ENCODE data around the gene WDR64.

The WDR64 gene

DNA sequence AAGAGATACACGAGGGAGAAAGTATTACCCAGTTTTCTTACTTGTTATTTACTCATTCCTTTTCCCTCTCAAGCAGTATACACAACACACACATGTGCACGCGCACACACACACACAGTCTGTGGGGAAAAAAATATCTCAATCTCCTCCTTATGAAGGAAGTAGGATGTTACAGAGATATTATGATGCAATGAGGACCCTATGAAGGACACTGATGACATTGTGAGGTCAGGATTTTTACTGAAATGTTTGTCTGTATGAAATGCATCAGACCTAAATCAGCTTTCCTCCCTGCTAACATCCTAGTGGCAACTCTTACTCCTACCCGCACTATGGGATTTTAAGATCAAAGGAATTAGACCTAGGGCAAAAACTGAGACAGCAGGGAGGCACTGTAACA lies at the start of gene WDR64:
WDR64 (plus strand) TSS at position 270 of the 400 bp plus-strand sequence. CDS start 204 bp downstream, outside the sequence.
- DNase-seq: no peak

DNA sequence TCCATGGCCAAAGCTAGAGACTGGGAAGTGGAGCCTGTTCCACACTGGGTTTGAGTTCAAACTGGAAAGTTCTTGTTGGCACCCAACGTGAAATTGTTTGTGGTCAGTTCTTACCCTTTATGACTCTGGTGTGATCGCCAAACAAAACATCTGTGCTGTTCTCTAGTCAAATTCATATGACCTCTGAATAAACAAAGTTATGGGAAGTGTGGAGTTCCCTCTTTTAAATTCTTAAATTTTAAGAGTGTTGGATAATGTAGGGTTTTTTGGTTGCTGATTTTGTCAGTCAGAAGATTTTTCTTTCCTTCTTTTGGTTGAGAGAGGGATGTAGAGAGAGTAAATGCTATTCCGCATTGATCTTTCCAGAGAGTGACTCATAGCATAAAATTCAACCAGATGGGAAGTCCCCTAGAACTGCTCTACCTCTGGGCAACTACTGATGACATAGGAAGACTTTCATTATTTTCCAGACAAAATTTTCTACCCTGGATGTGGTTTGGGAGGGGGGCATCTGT lies 48.3 kb upstream of the WDR64 start:
- no peak for DNase-seq

DNA sequence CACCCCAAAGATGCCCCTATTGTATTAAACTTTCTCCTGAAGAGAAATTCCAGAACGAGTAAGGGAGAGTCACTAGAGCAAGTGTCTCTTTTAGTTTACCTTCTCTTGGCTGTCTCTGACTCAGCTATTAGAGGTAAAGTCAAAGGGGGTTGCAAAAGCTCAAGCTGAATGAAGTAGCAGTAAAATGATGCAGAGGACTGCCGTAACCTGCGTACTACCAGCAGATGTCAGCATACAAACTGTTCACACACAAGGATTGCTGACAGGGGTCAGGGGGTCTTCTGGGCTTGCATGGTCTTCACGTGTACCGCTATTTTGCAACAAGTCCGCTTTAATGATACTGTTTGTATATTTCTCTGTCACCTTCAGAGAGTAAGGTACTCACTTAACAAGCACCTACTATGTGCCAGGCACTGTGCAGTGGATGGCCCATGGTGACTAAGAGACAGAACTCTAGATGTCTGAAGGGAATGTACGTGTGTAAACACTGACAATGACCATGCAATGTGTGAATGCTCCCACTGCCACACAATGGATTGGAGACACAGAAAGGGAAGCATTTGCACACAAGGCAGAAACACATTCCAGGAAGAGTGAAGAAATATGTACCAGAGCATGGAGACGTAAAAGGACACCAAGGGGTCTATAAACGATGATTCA lies 46.8 kb upstream of the WDR64 start:
- peak; percentile 22 for DNase-seq

DNA sequence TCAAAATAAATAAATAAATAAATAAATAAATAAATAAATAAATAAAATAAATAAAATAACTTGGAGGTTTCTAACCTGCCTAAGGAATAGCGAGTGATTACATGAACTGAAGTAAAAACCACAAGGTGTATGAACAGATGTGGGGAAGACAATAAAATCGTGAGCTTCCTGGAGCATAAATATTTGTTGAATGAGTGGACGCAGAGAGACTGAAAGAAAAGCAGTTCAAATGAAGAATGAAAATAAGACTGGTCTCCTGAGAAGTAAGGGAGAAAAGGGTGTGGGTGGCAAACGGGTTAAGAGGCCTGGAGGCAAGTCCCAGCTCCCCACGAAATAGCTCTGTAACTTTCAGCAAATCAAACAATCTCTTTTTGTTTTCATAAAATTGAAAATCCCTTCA lies 45.5 kb upstream of the WDR64 start:
- DNase-seq: no peak

DNA sequence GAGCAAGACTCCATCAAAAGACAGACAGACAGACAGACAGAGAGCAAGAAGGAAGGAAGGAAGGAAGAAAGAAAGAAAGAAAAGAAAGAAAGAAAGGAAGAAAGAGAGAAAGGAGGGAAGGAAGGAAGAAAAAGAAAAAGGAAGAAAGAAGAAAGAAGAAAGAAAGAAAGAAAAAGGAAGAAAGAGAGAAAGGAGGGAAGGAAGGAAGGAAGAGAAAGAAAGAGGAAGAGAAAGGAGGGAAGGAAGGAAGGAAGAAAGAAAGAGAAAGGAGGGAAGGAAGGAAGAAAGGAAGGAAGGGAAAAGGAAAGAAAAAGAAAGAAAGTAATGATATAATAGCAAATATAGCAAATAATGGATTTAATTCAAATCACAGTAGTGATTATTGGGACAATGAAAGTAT lies 44.6 kb upstream of the WDR64 start:
- DNase-seq: no peak

DNA sequence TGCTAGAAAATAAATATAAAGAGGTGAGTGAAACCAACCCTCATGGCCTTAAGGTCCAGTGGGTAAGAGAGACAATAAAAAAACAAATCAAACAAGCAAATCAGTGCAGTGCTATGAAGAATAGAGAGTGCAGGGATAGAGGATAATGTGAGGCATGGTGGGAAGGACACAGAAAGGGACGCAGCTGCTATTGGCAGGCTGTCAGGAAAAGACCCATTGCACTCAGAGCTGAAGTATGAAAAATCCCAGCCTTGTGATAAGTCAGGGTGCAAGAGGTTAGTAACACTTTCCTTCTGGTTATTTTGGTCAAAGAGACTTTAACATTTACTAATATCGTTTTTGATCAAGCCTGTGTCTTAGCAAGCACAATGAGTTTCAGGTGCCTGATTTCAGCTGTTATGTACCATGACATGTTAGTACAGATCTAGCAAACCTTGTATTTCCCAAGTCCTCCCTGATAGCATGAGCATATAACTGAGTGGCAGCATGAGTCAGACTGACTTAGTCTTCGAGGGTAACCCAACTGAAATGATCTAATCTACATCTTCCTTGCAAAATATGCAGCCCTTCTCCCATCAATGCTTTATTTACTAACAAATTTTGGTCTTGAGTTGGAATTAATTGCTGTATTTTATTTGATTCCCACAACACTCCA lies 43.6 kb upstream of the WDR64 start:
- no peak for DNase-seq

DNA sequence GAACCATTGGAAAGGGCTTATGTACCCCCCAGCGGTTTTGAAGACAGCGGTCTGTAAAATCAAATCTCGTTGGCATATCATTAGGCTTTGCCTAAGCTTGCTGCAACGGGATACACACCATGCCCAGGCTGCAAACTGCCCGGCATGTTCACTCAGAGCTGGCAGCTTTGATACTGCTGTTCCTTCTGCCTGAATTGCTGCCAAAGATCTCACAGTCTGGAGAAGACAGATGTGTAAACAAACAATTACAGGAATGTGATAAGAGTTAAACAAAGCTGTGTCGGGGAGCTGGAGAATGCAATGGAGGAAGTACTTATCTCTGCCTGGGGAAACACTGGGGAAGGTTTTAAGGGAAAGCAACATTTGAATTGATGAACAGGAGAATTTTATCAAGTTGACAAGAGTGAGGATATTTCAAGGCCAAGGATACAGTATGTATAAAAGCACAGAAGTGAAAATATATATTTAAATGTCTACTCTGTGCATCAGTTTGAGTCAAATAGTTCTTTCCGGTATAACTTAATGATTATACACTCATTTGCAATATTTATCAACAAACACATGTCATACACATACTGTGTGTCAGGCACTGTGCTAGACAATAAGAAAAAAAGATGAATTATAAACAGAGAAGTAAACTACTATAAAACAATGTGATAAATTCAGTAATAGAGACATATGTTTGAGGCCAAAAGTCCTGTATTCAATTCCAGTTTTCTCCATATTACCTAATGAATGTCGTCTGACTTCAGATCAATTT lies 41.8 kb upstream of the WDR64 start:
- peak; percentile 76 for DNase-seq

DNA sequence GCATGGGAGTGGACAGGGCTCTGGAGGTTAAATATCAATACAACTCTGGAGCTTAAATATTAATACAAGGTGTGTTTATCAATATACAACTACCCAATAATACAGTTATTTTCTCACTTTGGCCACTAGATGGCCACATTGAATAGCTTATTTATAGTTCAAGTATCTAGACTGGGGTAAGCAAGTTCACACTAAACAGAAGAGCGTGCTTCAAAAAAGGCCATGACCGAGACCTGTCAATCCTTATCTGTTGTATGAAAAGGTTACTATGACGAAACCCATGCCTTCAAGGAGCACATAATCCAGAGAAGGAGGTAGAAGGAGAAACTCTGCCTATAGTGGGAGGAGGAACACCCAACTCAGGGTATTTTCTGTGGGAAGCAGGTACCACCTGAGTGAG lies 41.0 kb upstream of the WDR64 start:
- peak; percentile 77 for DNase-seq

DNA sequence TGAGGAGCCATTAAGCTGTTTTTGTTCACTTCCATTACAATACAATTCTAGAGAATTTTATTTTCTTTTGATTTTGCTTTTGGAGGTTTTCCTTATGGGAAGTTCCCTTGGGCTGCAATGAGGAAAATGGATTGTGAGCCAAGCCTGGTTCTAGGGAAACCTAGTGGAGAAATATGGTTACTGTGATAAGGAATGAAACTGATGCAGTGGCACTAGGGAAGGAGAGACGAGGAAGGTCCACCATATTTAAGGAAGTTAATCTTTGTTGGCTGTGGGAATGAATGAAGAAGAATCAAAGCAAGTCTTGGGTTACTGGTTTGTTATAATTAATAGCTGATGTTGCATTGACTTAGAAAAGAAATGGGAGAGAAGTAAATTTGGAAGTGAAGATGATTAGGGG lies 40.3 kb upstream of the WDR64 start:
- DNase-seq: no peak

DNA sequence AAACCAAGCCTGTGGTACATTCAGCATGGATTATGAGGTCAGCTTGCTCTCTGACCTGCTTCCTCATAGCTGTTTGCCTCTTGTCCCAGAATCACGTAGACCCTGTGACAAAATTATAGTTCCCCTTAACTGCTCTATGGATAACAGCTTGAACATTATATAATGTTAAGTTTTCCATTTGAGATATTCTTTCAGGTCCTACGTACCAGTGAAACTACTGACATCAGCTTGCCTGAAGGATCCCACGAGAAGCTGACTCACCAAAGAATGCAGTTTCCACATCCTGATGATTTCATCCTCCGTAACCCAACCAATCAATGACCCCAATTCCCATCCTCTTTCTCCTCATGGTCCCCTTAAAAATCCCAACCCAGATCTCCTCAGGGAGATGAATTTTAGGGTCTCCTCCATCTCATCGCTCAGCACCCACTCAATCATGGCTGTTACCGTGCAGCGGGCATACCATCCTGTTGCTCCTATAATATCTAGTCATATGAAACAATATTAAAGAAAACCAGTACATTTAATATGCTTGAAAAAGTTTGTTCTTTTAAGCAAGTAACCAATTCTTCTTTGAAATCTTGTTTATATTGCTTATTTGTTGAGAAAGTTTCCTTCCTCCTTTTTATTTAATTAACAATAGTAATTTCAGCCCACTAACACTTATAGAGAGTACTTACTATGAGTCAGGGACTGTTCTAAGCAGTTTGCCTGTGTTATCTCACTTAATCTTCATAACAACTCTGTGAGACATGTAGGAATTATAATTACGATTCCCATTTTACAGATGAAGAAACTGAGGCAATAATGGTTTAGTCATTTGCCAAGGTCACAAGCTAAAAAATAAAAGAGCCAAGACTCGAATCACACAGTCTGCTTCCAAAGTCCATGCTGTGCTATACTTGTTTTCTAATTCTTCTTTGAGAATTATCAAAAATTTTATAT lies 39.3 kb upstream of the WDR64 start:
- DNase-seq: no peak

DNA sequence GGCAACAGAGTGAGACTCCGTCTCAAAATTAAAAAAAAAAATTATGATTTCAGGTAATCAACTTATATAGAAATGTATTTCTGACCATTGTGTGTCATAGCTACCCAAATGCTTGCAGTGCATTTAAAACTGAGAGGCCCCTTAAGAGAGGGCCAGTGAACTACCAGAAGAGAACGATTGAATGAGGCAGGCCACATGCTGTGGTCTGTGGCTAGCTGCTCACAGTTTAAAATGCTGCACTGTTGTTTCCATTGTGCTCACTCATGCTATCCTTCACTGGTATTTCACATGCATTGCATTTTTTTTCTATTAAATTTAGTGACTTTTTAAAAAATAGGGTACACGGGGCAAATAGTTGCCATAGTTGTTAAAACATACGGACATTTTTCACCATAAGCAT lies 37.9 kb upstream of the WDR64 start:
- no peak for DNase-seq

DNA sequence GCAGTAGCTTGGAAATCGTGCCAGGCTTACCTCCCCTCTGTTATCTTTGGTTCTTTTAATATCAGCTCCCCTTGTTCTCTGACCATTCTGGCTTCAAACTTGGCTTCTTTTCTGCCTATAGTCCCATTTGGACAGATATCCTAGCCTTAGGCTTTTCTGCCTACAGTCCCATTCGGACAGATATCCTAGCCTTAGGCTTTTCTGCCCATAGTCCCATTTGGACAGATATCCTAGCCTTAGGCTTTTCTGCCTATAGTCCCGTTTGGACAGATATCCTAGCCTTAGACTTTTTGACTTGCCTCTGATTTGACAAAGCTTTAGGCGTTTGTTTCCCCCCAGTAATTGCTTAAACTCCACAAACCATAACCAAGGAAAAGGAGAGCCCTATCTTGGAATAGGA lies 37.5 kb upstream of the WDR64 start:
- no peak for DNase-seq

DNA sequence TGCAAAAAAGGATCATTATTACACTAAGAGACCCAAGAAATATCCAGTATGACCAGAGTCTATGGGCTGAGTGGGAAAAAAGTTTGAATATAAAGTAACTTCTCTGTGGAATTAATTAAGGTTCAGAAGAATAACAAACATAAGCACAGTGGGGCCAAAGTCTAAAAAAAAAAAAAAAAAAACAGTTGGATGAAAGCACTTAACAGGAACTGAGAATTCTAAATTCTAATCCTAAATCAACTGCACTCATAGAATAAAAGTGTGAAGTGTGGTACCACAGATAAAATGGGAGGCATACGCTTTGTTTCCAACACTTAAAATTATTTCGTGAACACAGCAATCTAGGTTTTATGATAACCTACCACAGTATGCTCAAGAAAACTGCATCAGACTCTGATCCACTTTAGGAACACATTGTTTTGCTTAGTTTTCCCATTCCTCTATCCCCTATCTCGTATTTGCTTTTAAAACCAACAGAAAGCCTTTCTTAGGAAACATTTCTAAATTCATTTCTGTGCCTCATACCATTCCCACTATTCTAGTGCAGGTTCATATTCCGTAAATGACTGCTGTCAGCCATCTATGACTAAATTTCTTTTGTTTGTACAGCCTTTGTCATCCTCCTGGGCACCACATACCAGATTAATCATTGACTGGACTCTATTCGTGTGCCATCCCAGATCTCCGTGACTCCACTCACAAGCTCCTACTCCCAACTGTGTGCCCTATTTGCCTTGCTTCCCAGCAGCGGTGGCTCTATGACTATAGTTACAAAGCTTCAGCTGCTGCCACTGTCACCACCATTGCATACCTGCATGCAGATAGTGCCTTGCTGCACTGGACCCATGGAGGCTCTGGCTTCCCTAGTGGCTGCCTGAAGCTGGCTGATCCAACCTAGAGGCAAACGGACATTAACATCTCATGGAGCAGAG lies 36.8 kb upstream of the WDR64 start:
- no peak for DNase-seq

DNA sequence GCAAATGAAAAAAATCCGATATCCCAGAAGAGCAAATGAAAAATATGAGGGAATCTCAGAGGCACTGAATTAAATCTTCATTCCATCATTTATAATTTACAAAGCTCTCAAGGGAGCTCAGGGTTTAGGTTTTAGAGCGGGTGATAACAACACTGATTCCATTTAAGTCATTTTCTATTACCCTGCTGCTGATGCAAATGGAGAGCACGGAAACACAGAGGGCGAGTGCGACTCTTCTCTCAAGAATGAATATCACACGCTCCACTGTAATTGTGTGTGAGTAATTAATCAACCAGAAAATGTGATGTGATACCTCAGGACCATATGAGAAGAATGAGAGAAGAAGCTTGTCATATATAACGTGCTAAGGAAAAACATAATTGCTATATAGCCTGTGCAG lies 34.7 kb upstream of the WDR64 start:
- no peak for DNase-seq

DNA sequence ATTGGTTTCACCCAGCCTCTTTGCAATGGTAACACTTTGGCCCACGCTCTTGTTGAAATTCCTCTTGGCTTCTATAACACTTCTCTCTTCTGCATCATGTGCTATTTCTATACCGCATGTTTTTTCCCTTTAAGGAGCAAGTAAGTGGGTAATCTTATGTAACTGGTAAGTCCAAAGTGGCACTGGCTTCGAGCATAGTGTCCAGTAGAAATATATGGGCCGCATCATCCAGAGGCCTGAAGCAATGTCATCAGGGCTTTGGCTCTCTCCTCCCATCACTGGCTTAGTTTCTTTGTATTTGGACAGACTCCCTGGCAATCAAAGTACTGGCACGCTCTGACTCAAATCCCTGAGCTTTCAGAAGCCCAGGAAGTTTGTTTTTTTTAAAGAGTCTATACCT lies 29.4 kb upstream of the WDR64 start:
- no peak for DNase-seq

DNA sequence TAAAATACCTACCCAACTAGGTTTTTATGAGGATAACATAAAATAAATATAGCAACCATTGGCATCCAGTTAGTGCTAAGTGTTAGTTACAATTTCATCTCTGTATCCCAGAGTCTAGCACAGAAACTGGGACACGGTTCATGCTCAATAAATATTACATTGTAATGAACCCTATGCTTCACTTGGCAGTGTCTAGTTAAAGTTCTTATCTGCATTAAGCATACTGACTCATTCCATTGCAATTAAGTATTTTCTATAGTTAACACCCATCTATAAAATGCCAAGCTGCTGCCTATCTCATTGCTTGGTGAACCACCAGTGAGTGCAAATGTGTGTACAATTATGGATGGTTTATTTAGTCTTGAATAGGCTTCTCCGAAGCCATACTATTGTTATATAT lies 27.1 kb upstream of the WDR64 start:
- DNase-seq: no peak

DNA sequence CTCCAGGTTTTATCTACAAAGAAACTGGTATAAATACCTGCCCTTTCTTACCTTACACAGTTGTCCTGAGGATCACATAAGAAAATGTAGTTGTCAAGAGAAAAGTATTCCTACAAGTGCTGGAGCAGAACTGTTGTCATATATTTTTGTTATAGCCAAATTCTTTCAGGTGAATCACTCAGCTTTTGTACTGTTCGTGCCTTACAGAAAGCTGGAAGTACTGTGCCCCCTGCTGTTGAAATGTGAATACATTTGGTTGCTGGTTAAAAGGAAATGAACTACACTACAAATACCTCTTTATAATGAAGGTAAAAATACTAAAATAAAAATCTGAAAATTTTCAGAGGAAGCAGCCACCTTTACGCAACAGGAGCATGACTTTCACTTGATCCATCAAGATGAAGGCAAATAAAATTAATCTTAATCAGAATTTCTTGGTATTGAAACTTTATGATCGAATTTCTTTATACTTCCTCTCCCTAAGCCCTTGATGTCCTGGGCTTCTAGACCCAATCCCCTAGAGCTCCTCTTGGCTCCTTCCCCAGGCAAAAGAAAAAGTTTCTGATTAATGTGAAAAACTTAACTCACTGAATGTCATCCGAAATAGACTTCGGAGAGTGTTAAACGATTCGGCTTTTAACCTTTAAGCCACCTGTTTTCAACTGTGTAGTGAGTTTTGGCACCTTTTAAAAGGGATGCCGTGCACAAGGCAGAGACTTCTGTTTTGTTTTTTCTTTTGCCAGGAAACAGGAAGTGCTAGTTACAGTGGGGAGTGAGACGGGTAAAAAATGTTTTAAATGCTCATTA lies 24.4 kb upstream of the WDR64 start:
- peak; percentile 17 for DNase-seq

DNA sequence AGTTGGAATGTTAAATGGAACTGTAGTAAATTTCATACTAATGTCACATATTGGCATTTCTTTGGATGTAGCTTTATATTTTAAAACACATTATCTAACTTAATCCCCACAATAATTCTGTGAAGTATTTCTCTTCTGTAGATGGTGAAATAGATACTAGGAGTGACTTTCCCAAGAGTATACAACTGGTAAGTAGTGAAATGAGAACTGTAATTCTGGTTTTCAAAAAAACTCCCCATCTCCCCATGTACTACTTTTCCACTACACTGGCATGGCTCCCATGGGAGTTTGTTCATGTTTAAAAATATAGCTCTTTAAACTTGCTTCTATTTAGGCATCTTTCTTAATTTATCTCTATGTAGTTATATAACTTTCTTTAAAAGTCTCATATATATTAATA lies 22.1 kb upstream of the WDR64 start:
- no peak for DNase-seq

DNA sequence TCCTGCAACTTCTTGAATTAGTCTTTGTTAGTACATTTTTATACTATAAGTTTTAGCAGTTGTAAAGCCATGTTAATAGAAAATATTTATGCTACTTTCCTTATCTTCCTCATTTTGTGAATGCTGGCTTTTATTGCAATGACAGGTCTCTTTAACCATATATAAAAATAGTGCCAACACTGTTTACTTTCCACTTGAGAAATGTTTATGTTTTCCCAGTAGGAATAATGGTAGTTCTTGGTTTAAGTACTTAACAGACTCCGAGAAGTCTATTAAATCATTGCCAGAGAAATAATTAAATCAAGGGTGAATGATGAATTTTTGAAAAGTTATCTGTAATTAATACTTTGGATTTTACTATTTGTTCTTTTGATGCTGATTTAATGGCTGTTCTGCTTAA lies 21.6 kb upstream of the WDR64 start:
- DNase-seq: no peak

DNA sequence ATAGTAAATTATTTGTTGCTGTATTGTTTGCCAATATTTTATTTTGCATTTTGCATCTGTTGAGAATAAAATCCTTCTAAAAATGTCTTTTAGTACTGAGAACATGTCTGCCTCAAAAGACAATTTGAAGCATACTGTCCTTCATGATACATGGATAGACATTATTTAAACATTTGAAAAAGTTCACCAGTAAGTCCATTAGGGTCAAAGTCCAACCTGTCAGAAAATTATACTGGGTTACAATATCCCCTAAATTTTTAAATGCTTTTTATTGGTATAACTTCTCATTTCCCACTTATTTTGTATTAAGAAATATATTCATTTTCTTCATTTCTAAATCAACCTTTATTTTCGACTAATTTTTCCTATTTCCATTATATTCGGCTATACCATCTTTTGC lies 21.2 kb upstream of the WDR64 start:
- DNase-seq: no peak

DNA sequence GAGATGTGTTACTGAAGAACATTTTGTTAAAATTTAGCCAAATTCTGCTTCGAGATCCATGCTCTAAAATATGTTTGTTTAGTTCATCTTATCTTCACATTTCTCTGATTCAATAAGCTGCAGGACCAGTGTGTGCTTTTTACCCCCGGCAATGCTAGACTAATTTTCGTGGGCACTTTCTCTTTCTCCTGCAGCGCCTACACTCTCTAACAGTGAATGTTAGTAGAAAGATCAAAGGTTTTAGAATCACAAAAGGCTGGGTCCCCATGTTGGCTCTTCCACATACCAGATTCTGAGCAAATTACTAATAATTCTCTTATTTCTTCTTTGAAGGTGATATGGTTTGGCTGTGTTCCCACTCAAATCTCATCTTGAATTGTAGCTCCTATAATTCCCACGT lies 20.4 kb upstream of the WDR64 start:
- DNase-seq: no peak
